NCI-H82 treated with DMSO at 0.1 percent for 48 hours (cell line): ENCODE measurements around the gene CMTM8.
"Not testable (repeated sequence)": the region's sequence is repeated elsewhere in the genome, so short reads cannot be mapped to it uniquely, and the experiment has no call there.

ENCODE experiments used
- DNase-seq: peaks from one replicate; lab custom pipeline; 2025; ENCODE audit not compliant: unreplicated experiment; lab: John Stamatoyannopoulos, UW

CMTM8 gene

DNA sequence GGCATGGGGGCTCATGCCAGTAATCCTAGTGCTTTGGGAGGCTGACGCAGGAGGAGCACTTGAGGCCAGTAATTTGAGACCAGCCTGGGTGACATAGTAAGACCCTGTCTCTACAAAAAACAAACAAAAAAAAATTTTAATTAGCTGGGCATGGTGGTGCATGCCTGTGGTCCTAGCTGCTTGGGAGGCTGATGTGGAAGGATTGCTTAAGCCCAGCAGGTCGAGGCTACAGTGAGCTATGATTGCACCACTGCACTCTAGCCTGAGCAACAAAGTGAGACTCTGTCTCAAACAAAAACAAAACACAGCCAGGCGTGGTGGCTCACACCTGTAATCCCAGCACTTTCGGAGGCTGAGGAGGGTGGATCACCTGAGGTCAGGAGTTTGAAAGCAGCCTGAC lies 9.7 kb upstream of the CMTM8 start:
- DNase-seq, result not testable (repeated sequence)

DNA sequence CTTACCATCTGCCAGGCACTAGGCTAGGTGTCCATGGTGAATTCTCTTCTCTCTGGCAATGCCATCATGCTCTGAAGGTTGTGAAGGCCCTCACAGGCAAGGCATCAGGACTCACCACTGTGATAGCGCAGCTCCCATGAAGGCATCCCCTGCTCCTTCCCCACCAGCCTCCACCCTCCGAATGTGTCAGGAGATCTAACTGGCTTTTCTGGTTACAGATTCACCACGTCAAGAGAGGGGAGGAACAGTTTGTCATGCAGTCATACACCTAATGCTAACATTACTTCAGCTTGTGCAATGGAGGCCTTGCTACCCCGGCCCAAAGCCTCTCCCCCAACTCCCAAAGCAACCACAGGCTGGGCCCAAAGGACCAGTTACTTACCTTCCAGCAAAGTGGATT lies 8.9 kb upstream of the CMTM8 start:
- DNase-seq, result no peak

DNA sequence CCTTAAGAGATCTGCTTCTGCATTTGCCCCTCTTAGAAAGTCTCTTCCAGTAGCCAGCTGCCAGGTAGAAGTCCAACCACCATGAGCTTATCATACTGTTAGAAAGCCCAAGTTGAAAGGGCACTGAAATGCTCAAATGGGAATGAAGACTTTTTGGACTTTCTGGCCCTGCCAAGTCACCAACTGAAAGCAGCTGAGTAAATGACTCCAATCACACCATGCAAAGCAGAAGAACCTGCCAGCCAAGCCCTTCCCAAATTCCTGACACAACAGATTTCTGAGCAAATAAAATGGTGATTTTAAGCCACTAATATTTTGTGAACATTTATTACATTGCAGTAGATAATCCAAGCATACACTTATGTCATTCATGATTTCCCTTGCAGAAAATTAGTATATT lies 2.1 kb upstream of the CMTM8 start:
- DNase-seq, result no peak

DNA sequence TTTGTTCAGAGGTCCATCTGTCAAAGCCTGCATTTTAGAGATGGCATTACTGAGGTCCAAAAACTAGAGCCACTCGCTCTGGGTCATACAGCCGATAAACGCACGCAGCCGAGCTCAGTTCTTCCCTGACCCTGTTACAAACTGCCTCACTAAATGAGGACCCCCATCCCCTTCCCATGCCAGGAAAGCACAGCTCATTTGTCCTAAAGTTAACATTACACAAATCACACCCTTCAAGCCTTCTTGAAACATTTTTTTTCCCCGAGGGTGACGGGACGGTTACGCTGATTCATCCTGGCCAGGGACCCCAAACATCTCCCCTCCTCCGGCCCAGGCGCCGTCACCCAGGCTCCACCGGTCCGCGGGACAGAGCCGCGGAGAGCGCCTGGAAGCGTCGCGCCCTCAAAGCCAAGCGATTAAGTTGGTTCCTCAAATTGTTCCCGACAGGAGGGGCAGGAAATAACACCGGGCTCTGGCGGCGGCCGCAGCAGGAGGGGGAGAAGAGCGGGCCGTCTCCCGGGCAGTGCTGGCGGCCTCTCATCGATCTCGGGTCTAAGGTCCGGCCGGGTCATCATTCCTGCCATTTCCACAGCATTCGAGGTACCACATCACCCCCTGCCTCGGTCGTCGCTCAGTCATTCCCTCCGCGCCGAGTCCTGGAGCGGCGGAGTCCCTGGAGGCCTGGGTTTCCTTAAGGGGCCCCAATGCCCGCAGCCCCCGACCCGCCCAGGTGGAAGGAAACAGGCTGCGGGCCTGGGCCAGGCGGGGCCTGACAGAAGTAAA lies 619 bp upstream of the CMTM8 start:
- DNase-seq, result no peak

DNA sequence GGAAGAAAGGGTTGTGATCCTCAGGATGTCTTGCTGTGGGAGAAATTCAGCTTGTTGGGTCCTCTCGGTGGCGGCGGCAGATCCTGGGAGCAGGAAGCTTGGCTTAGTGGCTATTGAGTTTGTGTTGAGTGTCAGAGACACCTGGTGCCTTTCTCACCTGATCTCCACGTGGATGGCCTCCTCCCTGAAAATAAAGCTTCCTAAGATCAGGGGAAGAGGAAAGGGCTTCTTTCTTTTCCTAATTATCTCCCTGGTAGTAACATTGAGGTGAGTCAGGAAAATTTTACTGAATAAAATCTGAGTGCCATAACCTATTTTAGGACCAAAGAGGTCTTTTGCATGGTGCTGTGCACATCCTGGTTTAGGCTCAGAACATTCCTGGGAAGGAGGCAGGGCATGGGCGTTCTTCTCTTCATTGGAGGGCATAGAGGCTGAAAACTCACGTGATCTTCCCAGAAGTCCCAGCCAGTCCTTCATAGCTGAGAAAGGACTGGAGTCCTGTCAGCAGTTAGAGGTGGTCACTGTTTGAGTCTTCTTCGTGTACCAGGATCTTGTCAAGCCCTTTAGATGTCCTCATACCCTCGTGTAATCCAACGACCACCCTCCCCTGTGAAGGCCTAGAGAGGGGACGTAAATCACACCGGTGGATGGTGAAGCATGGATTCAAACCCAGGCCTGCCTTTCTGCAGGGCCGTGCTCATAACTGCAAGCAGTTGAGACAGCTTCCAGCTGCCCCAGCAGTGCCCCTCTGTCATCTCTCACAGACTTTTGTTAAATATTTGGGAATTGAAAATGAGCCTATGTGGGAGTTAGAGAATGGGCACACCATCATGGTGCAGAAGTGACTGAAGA lies 1.1 kb downstream of the CMTM8 start:
- peak; percentile 4 for DNase-seq

DNA sequence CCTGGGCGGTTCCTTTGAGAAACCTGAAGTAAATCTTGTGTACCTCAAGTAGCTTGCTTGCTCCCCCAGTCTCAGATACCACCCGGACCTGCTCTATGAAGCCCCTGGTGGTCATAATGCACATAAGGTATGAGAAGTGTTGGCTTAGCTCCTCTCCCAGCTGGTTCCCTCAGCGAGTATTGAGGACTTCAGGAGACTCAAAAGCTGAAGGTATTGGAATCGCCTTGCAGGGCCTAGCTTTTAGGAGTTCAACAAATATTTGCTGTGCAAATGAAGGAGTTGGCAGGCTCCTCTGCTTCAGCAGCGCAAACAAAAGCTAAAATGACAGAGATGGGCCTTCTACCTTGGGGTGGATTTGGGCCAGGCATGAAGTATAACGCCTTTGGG lies 1.7 kb downstream of the CMTM8 start:
- peak; percentile 13 for DNase-seq

DNA sequence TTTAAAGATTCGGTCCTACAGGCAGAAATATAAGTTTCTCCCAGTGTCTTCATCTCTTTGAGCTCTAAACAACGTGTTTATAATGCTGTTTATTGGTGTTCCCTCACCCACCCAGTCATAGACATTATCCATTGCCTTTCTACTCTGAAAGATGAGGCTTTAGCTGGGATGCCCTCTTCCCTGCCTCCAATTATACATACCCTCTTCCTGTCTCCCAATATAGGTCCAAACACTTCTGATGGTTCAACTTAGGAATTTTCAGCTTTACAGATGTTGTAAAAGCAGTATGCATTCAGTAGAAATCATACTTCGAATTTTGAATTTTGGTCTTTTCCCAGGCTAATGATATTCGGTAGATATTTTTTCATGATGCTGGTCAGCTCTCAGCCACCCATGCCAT lies 2.6 kb downstream of the CMTM8 start:
- DNase-seq, result no peak

DNA sequence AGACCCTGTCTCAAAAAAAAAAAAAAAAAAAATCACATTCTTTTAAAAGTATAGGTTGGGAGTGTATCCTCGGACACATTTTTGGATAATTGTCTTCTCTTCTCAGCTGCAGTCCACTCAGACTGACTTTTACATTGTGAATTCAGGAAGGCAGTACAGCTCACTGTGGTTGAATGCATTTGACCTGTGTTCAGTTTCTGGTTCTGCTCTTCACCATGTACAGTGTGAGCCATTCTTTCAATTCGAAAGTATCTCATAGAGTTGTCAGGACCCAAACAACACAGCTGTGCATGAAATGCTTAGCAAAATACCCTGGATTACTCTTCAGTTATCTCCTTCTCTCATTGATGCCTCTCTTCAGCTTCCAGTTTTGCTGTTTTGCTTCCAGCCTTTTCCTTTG lies 5.0 kb downstream of the CMTM8 start:
- DNase-seq, result no peak

DNA sequence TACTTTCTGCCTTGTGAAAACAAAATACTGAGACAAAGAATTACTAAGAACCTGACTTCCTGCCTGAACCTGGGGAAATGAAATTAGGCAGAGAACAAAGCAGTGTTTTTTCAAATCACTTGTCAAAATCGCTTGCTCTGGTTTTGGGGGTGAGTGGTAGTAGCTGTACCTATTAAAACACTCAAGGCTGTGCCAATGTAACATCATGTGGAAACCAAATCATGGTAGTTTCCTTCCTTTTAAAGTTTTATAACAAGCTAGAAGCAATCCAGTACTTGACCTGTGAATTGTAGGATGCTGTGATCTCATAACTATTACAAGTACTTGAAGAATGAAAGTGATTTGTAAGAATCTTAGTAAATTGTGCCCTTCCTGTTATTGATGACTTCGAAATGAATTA lies 6.7 kb downstream of the CMTM8 start:
- DNase-seq, result no peak

DNA sequence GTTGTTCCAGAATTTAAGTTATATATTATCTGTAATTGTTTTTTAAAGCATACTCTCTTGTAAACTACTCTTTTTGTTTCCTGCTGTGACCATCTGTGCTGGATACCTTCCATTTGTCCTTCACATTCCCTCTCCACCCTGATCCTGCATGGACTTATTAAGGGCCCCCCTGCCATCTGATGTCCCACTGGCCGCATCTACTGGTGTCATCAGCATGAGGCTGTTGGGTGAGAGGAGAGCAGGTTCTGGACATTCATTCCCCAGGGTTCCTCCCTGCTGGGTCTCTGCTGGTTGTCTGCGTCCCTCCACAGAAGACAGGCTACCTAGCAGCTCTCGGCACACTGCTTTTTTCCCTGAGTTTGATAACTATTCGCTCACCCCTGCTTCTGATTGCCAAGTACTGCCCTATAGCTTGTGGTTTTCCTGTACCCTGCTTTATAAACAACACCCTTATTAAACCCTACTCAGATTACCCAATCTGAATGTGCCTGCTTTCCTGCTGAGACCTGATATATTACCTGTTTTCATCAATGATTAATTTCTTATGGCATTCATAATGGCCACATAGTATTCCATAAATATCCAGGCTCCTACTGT lies 7.7 kb downstream of the CMTM8 start:
- no peak for DNase-seq

DNA sequence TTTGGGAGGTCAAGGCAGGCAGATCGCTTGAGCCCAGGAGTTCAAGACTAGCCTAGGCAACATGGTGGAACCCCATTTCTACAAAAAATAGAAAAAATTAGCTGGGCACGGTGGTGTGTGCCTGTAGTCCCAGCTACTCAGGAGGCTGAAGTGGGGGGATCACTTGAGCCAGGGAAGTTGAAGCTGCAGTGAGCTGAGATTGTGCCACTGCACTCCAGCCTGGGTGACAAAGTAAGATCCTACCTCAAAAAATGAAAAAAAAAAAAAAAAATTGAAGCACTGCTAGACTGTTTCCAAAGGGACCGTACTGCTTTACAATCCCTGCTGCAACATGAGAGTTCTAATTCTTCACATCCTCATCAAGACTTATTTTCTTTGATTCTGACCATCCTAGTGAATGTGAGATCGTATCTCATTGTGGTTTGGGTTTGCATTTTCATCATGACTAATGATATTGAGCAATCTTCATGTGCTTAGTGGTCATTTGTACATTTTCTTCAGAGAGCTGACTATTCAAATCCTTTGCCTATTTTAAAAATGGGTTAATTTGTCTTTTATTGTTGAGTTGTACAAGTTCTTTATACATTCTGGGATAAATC lies 10.8 kb downstream of the CMTM8 start:
- no peak for DNase-seq

DNA sequence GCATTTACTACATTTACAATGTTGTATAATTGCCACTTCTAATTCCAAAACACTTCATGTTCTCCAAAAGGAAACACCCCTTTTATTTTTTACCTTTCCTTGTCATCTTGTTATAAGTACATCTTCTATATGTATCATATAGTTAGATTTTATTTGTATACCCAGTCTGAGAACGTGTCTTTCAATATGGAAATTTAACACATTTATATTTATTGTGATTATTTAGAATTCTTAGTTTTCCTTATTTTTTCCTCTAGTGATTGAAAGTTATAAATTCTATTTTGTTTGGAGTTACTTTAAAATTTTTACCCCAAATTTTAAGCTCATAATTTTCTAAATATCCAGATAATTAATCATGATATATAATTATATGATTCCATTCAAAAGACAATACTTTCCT lies 15.8 kb downstream of the CMTM8 start:
- no peak for DNase-seq

DNA sequence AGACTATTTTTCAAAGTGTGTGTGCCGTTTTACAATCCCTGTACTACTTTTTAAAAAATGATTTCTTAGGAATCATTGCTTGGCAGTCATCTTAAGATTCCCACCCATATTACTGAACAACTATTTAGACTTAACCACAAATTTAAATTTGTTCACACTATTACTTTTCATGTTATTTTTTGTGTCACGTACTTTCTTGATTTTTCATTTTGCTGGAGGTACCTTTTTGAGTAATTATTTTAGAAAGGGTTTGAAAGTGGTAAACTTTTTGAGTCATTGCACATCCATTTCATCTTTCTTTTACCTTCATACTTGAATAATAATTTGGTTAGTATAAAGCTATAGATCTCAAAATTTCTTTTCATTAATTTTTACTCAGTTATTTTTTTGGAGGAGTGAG lies 16.9 kb downstream of the CMTM8 start:
- no peak for DNase-seq

DNA sequence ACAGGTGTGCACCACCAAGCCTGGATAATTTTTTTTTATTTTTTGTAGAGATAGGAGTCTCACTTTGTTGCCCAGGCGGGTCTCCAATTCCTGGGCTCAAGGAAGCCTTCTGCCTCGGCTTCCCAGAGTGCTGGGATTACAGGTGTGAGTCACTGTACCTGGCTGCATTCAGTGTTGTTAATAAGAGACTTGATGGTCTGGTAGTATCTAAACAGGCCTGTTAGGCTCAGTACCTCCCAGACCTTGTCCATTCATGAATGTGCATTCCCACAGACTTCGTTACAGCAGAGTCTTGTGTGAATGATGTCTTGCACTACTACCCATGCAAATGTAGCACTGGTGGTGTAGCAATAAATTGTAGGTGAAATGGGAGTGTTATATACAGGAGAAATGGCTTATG lies 17.7 kb downstream of the CMTM8 start:
- DNase-seq, result no peak

DNA sequence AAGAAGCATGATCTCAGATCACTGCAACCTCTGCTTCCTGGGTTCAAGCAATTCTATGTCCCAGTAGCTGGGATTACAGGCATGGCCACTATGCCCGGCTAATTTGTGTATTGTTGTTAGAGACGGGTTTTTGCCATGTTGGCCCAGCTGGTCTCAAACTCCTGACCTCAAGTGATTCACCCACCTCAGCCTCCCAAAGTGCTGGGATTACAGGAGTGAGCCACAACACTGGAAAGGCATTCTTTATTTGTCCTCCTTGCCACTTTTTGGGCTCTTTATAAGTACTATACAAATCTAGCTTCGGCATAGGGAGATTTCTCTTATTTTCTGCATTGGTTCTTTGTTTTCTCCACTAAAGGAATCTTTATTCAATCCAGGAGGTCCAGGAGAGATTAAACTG lies 18.6 kb downstream of the CMTM8 start:
- no peak for DNase-seq

DNA sequence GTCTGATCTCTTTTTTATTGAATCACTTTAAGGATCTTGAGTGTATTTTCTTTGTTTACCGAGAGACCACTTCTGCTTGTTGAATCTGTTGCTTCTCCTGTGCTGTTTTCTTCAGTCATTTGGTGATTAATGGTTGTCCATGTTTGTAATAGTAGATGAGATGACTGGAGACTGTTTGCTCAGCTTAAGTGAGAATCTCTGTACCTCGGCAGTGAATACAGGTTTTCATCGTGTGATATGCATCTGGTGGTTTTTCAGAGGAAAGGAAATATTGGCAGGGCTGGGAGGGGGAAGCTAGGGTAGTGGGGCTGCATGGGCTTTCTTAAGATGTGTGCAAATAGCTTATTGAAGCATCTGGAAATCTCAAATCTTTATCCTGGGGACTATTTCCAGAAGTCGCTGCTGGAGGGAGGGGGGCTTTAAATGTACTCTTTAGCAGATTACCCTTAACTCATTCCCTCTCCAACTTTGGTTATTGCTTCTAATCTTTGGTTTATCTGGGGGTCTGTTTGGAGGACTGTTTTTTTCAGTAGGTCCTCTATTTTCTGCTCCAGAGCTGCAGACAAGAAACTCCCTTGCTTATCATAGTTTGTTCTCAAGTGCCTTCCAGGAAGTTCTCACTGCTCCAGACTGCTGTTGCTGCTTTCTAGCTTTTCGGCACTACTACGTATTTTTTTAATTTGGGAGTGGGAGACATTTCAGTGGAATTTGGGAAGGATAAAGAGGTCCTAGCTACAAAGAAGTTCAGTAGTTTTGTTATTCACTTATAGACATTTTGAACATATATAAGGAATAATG lies 19.4 kb downstream of the CMTM8 start:
- DNase-seq, result no peak

DNA sequence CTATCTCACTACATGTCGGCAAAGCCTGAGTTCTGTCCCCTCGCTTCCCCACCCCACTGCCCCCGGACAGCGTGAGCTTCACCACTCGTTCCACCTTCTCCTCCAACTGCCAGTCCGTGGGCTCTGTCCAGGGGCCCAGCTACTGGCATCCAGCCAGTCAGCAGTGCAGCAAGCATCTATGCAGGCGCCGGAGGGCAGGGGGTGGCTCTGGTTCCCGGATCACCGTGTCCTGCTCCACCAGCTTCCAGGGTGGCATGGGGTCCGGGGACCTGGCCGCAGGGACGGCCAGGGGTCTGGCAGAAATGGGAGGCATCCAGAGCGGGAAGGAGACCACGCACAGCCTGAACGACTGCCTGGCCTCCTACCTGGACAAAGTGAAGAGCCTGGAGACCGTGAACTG lies 20.4 kb downstream of the CMTM8 start:
- no peak for DNase-seq

DNA sequence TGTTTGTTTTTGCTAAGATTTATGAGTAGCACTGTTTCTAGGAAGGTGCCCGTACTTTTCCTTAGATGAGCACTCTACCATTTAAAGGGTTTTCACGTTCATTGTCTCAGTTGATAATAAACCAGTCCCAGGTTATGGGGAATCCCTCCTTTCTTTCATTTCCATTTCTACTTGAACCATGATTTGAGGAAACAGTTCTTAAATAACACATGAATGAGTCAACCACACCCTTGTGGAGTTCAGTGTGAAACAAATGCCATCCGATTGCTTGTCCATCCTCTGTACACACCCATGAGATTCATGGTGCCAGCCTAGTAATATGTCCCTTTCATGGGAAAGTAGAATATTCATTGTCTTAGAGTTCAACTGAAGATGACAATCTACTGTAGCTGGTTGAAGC lies 23.1 kb downstream of the CMTM8 start:
- no peak for DNase-seq

DNA sequence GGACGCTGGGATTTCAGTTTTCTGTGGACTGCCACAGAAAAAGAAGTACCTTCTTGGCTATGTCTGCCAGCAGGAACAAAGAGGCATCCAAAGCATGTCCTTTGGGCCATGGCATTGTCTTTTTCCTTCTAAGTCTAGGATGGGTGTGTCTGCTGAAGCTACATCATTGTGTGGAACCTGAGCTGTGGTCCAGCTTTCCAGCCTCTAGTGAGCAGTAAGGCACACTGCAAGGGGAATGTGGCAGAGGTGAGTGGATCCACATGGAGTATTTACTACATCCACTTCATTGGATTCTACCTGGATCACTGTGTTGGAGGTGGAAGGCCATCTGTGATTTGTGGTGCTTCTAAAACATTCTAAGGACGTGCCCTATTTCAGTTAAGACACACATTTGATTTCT lies 23.7 kb downstream of the CMTM8 start:
- no peak for DNase-seq

DNA sequence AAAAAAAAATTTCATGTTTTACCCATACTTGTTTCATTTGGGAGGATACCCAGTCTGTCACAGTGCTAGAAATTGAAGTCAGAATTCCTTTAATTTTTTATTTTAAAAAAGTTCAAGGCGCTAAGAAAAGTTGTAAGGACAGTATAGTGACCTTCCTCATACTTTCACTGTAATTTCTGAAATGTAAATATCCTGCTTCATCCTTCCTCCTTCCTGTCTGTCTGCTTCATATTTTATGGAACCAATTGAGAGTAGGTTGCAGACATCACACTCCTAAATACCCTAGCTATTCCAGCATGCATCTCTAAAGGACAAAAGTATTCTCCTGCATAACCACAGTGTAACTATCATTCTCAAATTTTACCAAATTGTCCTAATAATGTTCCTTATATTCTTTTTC lies 35.8 kb downstream of the CMTM8 start:
- no peak for DNase-seq

DNA sequence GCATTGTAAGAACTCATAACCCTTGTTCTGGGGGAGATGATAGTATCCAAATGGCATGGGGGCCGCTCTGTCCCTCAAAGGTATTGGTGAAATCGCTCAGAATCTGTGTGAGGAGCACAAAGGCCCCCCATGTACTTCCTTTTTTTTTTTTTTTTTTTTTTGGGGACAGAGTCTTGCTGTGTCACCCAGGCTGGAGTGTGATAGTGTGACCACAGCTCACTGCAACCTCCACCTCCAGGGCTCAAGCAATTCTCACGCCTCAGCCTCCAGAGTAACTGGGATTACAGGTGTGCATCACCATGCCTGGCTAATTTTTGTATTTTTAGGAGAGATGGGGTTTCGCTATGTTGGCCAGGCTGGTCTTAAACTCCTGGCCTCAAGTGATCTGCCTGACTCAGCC lies 37.0 kb downstream of the CMTM8 start:
- no peak for DNase-seq
